DND-41 (cell line): ENCODE results near the gene FANK1.

Experiments used
- EZH2 ChIP-seq: IDR thresholded peaks from 3 replicates; pipeline ENCODE4 v1.6.1; 2012; ENCODE audit warnings: borderline replicate concordance, low read depth, mild to moderate bottlenecking, moderate library complexity, low read length, inconsistent platforms; ENCODE audit not compliant: severe bottlenecking
- TF ChIP-seq, protein P1 (sequence below): IDR thresholded peaks from 2 replicates; pipeline ENCODE4 v1.5.1; 2012; ENCODE audit warnings: borderline replicate concordance, low read length, moderate library complexity, mild to moderate bottlenecking; ENCODE audit not compliant: poor library complexity, severe bottlenecking; ENCODE audit errors: extremely low read depth

DNA sequence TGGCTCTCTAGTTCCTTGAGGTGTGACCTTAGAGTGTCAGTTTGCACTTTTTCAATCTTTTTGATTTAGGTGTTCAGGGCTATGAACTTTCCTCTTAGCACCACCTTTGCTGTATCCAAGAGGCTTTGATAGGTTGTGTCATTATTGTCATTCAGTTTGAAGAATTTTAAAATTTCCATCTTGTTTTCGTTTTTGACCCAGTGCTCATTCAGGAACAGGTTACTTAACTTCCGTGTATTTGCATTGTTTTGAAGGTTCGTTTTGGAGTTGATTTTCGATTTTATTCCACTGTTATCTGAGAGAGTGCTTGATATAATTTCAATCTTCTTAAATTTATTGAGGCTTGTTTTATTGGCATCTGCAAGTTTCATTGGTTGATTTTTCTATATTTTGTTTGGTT, 37.3 kb downstream of the FANK1 start:
- TF ChIP-seq, protein P1, sequence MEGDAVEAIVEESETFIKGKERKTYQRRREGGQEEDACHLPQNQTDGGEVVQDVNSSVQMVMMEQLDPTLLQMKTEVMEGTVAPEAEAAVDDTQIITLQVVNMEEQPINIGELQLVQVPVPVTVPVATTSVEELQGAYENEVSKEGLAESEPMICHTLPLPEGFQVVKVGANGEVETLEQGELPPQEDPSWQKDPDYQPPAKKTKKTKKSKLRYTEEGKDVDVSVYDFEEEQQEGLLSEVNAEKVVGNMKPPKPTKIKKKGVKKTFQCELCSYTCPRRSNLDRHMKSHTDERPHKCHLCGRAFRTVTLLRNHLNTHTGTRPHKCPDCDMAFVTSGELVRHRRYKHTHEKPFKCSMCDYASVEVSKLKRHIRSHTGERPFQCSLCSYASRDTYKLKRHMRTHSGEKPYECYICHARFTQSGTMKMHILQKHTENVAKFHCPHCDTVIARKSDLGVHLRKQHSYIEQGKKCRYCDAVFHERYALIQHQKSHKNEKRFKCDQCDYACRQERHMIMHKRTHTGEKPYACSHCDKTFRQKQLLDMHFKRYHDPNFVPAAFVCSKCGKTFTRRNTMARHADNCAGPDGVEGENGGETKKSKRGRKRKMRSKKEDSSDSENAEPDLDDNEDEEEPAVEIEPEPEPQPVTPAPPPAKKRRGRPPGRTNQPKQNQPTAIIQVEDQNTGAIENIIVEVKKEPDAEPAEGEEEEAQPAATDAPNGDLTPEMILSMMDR, result no peak
- TF ChIP-seq EZH2, result no peak
